Activated B cell treated with CpG ODN at 0.5 μM for 24 hours (primary cell): ENCODE measurements around the gene MPPED1. TPM values are rescaled to one million over a fixed set of nuclear protein-coding genes. Genes with fewer than 3 reads are reported as not detected.

Experiments
- ATAC-seq: fragments of 200-7000 bp; cut with Tn5 transposase; one replicate; pipeline ENCODE4 v1.10.0; 2021; ENCODE audit warnings: low read depth, mild to moderate bottlenecking, moderate library complexity
- CTCF ChIA-PET: fragments of 350-600 bp; sonication (Branson Sonifier 250); formaldehyde crosslinking; loops from one replicate; lab custom pipeline; 2021; ENCODE audit warnings: antibody characterized with exemption; lab: Charles Lee
- POLR2A ChIA-PET: fragments of 350-600 bp; sonication (Branson Sonifier 250); formaldehyde crosslinking; loops from one replicate; lab custom pipeline; 2021; ENCODE audit warnings: antibody characterized with exemption; lab: Charles Lee
- DNase-seq: peaks from one replicate; pipeline ENCODE4 v3.0.0; 2022
- H3K27ac Mint-ChIP-seq: one replicate; pipeline ENCODE4 v1.8.0; 2020; ENCODE audit warnings: mixed read lengths
- H3K27me3 Mint-ChIP-seq: one replicate; pipeline ENCODE4 v1.8.0; 2021; ENCODE audit warnings: mixed read lengths
- H3K36me3 Mint-ChIP-seq: one replicate; pipeline ENCODE4 v1.8.0; 2021; ENCODE audit warnings: low read depth, mixed read lengths
- H3K4me1 Mint-ChIP-seq: one replicate; pipeline ENCODE4 v1.8.0; 2021; ENCODE audit warnings: mixed read lengths
- H3K4me3 Mint-ChIP-seq: one replicate; pipeline ENCODE4 v1.8.0; 2020; ENCODE audit warnings: mild to moderate bottlenecking, mixed read lengths
- H3K9me3 Mint-ChIP-seq: one replicate; pipeline ENCODE4 v1.8.0; 2020; ENCODE audit warnings: mixed read lengths
- intact Hi-C: fragments of 100-400 bp; cut with micrococcal nuclease; formaldehyde crosslinking; loops from one replicate; pipeline ENCODE4 v1.15.1; 2024
- total RNA-seq: library from RNA; stranded (reverse); gene quantifications from 2 replicates; pipeline ENCODE4 v1.2.3, GENCODE V29; 2022
- TF ChIP-seq, protein P1 (sequence below): fragments of 200-600 bp; IDR thresholded peaks from one replicate; pipeline ENCODE4 v1.8.0; 2022; ENCODE audit warnings: antibody characterized with exemption, mild to moderate bottlenecking

MPPED1 gene
- total RNA-seq, 1 donor from 2014 or later: not detected

GRCh38 chr22:43381693-43382092 lies 30.1 kb upstream of the MPPED1 start:
- H3K27me3 Mint-ChIP-seq: peaks cover 29% of the 10 kb centered on the region

DNA sequence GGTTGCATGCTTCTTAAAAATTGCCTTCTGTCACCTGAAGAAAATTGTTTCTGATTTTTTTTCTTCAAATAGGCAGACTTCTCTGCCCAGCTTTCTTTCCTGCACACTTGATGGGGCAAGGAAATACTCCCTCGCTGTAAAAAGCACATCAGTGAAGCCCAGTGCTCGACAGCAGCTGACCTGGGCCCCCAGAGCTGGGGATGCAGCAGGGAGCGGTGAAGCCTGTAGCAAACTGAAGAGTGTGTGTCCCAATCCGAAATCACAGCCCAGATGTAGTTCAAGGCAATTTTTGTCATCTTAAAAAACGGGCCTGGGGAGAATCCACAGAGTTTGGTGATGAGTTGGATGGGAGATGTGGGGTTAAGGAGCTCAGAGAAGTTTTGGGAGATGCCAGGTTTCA lies 27.0 kb upstream of the MPPED1 start:
- ATAC-seq: no peak
- CTCF ChIA-PET: interaction anchor here (1.1 to 2.5 kb wide), 2 partner anchors 10 to 153 kb away, joined by 4 to 8 read pairs; no protein-coding TSS in a partner anchor
- POLR2A ChIA-PET: no interaction called here
- no peak for DNase-seq
- no peaks in the 10 kb centered on the region for H3K36me3 Mint-ChIP-seq
- no peaks in the 10 kb centered on the region for H3K9me3 Mint-ChIP-seq
- H3K4me3 Mint-ChIP-seq: no peak overlapping the region
- H3K4me1 Mint-ChIP-seq: peaks cover 6% of the 10 kb centered on the region
- TF ChIP-seq, protein P1, sequence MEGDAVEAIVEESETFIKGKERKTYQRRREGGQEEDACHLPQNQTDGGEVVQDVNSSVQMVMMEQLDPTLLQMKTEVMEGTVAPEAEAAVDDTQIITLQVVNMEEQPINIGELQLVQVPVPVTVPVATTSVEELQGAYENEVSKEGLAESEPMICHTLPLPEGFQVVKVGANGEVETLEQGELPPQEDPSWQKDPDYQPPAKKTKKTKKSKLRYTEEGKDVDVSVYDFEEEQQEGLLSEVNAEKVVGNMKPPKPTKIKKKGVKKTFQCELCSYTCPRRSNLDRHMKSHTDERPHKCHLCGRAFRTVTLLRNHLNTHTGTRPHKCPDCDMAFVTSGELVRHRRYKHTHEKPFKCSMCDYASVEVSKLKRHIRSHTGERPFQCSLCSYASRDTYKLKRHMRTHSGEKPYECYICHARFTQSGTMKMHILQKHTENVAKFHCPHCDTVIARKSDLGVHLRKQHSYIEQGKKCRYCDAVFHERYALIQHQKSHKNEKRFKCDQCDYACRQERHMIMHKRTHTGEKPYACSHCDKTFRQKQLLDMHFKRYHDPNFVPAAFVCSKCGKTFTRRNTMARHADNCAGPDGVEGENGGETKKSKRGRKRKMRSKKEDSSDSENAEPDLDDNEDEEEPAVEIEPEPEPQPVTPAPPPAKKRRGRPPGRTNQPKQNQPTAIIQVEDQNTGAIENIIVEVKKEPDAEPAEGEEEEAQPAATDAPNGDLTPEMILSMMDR: no peak
- peaks cover 22% of the 10 kb centered on the region for H3K27me3 Mint-ChIP-seq
- no peak overlapping the region for H3K27ac Mint-ChIP-seq
- intact Hi-C loops: loop anchor here (1.0 to 10.0 kb wide), 2 partner anchors 111 to 500 kb away; no protein-coding TSS in a partner anchor

More at GRCh38 chr22:43381693-43382092, 30.1 kb upstream of the MPPED1 start:
- ChIA-PET CTCF (interaction anchor here (1.4 kb wide), 1 partner anchor 69 kb away, joined by 3 read pairs; no protein-coding TSS in a partner anchor), POLR2A (interaction anchor here (0.6 kb wide), 1 partner anchor 9 kb away, joined by 7 read pairs; no protein-coding TSS in a partner anchor)
- intact Hi-C loops: loop anchor here (10.0 kb wide), 1 partner anchor 503 kb away; no protein-coding TSS in a partner anchor
- Mint-ChIP-seq H3K4me1 (peaks cover 5% of the 10 kb centered on the region), H3K36me3 (no peaks in the 10 kb centered on the region), H3K9me3 (no peaks in the 10 kb centered on the region), H3K4me3 (no peak overlapping the region), H3K27ac (no peak overlapping the region)
- TF ChIP-seq, protein P1: no peak
- ATAC-seq (no peak), DNase-seq (no peak)

- Mint-ChIP-seq H3K27me3 (peaks cover 17% of the 10 kb centered on the region), H3K36me3 (no peaks in the 10 kb centered on the region), H3K4me3 (no peak overlapping the region), H3K9me3 (no peaks in the 10 kb centered on the region), H3K27ac (no peak overlapping the region), H3K4me1 (peaks cover 6% of the 10 kb centered on the region)
- DNase-seq: peak; percentile 63
- POLR2A ChIA-PET: no interaction called here
- TF ChIP-seq, protein P1: no peak
- CTCF ChIA-PET: interaction anchor here (0.6 to 2.5 kb wide), 5 partner anchors 11 to 156 kb away, joined by 3 to 8 read pairs (median 3); no protein-coding TSS in a partner anchor
- intact Hi-C loops: loop anchor here (1.0 to 10.0 kb wide), 2 partner anchors 112 to 499 kb away; no protein-coding TSS in a partner anchor
- ATAC-seq: peak; percentile 91
Observed at GRCh38 chr22:43385770-43386641, 25.8 kb upstream of the MPPED1 start.

- Mint-ChIP-seq H3K9me3 (no peaks in the 10 kb centered on the region), H3K4me3 (no peak overlapping the region), H3K4me1 (peaks cover 6% of the 10 kb centered on the region), H3K27me3 (peaks cover 15% of the 10 kb centered on the region), H3K27ac (no peak overlapping the region), H3K36me3 (no peaks in the 10 kb centered on the region)
- intact Hi-C loops: loop anchor here (2.0 to 10.0 kb wide), 2 partner anchors 93 to 497 kb away; no protein-coding TSS in a partner anchor
- ATAC-seq: no peak
- ChIA-PET POLR2A (no interaction called here), CTCF (interaction anchor here (0.9 to 1.3 kb wide), 3 partner anchors 10 to 1239 kb away, joined by 3 read pairs; no protein-coding TSS in a partner anchor)
- TF ChIP-seq, protein P1: no peak
- no peak for DNase-seq
Observed at GRCh38 chr22:43387815-43388214, 24.0 kb upstream of the MPPED1 start.
